GM23338 (cell line): ENCODE results near the gene UBE2E2. TPM values are rescaled to one million over a fixed set of nuclear protein-coding genes. Genes with fewer than 3 reads are reported as not detected.

ENCODE experiments used
- ATAC-seq: fragments of 200-7000 bp; cut with Tn5 transposase; 3 replicates; pipeline ENCODE4 v1.9.1; 2020
- DNase-seq: peaks from one replicate; pipeline ENCODE4 v3.0.0-alpha.2; 2015; ENCODE audit warnings: low spot score
- H2AFZ ChIP-seq: fragments of 200-600 bp; sonication (generic); 2 replicates; pipeline ENCODE4 v1.8.0; 2016; ENCODE audit warnings: antibody characterized with exemption, mild to moderate bottlenecking, moderate library complexity
- H3F3A ChIP-seq: fragments of 200-600 bp; sonication (generic); replicated peaks from 2 replicates; pipeline ENCODE4 v1.8.0; 2017; ENCODE audit warnings: antibody characterized with exemption, mixed run types, low read depth
- H3K27ac ChIP-seq: fragments of 200-600 bp; sonication (generic); 2 replicates; pipeline ENCODE4 v1.6.1; 2016; ENCODE audit warnings: low read depth
- H3K27me3 ChIP-seq: fragments of 200-600 bp; sonication (generic); 2 replicates; pipeline ENCODE4 v1.8.0; 2016; ENCODE audit warnings: mild to moderate bottlenecking, mixed run types, moderate library complexity; ENCODE audit not compliant: insufficient read depth
- H3K36me3 ChIP-seq: fragments of 200-600 bp; sonication (generic); 2 replicates; pipeline ENCODE4 v1.8.0; 2016; ENCODE audit warnings: mild to moderate bottlenecking; ENCODE audit not compliant: insufficient read depth
- H3K4me1 ChIP-seq: fragments of 200-600 bp; sonication (generic); 2 replicates; pipeline ENCODE4 v1.8.0; 2016; ENCODE audit warnings: mild to moderate bottlenecking, moderate library complexity; ENCODE audit not compliant: insufficient read depth
- H3K4me2 ChIP-seq: fragments of 200-600 bp; sonication (generic); 2 replicates; pipeline ENCODE4 v1.7.1; 2017; ENCODE audit warnings: mixed run types
- H3K4me3 ChIP-seq: fragments of 200-600 bp; sonication (generic); 2 replicates; pipeline ENCODE4 v1.6.1; 2016; ENCODE audit warnings: mixed run types
- H3K79me2 ChIP-seq: fragments of 200-600 bp; sonication (generic); replicated peaks from 2 replicates; pipeline ENCODE4 v1.8.0; 2017; ENCODE audit warnings: mild to moderate bottlenecking; ENCODE audit not compliant: insufficient read depth
- H3K9me2 ChIP-seq: fragments of 200-600 bp; sonication (generic); 2 replicates; pipeline ENCODE4 v1.8.0; 2017; ENCODE audit not compliant: insufficient read depth
- H4K20me1 ChIP-seq: fragments of 200-600 bp; sonication (generic); replicated peaks from 2 replicates; pipeline ENCODE4 v1.8.0; 2017; ENCODE audit warnings: mild to moderate bottlenecking; ENCODE audit not compliant: insufficient read depth
- H3K27ac Mint-ChIP-seq: 2 replicates; pipeline ENCODE4 v1.8.0; 2020; ENCODE audit warnings: inconsistent platforms, mild to moderate bottlenecking, moderate library complexity, mixed read lengths
- H3K27me3 Mint-ChIP-seq: 3 replicates; pipeline ENCODE4 v1.8.0; 2022; ENCODE audit warnings: low read depth, mild to moderate bottlenecking, moderate library complexity, mixed read lengths, inconsistent platforms; ENCODE audit not compliant: insufficient read depth, poor library complexity
- H3K36me3 Mint-ChIP-seq: 3 replicates; pipeline ENCODE4 v1.8.0; 2021; ENCODE audit warnings: low read depth, mild to moderate bottlenecking, inconsistent platforms, moderate library complexity, mixed read lengths
- H3K4me1 Mint-ChIP-seq: 3 replicates; pipeline ENCODE4 v1.8.0; 2020; ENCODE audit warnings: mild to moderate bottlenecking, inconsistent platforms, mixed read lengths
- H3K4me3 Mint-ChIP-seq: 3 replicates; pipeline ENCODE4 v1.8.0; 2021; ENCODE audit warnings: moderate library complexity, mild to moderate bottlenecking, inconsistent platforms, mixed read lengths
- H3K9me3 Mint-ChIP-seq: 3 replicates; pipeline ENCODE4 v1.8.0; 2020; ENCODE audit warnings: moderate library complexity, mild to moderate bottlenecking, inconsistent platforms, mixed read lengths
- CREB1 ChIP-seq: fragments of 250-450 bp; sonication (Bioruptor Pico); IDR thresholded peaks from 2 replicates; pipeline ENCODE4 v1.5.0; 2020; ENCODE audit warnings: low read depth, mild to moderate bottlenecking, moderate library complexity
- EZH2phosphoT487 ChIP-seq: fragments of 200-600 bp; sonication (generic); IDR thresholded peaks from one replicate; pipeline ENCODE4 v1.8.1; 2018; ENCODE audit warnings: antibody characterized with exemption; ENCODE audit not compliant: unreplicated experiment
- POLR2AphosphoS5 ChIP-seq: IDR thresholded peaks from 2 replicates; pipeline ENCODE4 v1.6.1; 2016; ENCODE audit warnings: antibody characterized with exemption, low read depth
- ZNF114 ChIP-seq: fragments of 250-450 bp; sonication (Bioruptor Pico); IDR thresholded peaks from 2 replicates; pipeline ENCODE4 v1.5.0; 2020; ENCODE audit warnings: mild to moderate bottlenecking, moderate library complexity
- ZNF462 ChIP-seq: fragments of 250-450 bp; sonication (Bioruptor Pico); IDR thresholded peaks from 2 replicates; pipeline ENCODE4 v1.5.0; 2020; ENCODE audit warnings: mild to moderate bottlenecking, moderate library complexity
- polyA plus RNA-seq: library from polyadenylated mRNA; unstranded; fragments of >200 nt; fragmentation: Nextera tagmentation; extraction: Ambion mirVana; gene quantifications from 2 replicates; pipeline ENCODE4 v1.2.1, GENCODE V29; 2016
- total RNA-seq: library from RNA; depleted of rRNA; stranded (reverse); fragments of >200 nt; shearing (Covaris generic); gene quantifications from 2 replicates; pipeline ENCODE4 v1.2.3, GENCODE V29; 2014

Gene UBE2E2
- total and polyA plus RNA-seq, 2 experiments from 2014 or later: 86.9 to 169 TPM

DNA sequence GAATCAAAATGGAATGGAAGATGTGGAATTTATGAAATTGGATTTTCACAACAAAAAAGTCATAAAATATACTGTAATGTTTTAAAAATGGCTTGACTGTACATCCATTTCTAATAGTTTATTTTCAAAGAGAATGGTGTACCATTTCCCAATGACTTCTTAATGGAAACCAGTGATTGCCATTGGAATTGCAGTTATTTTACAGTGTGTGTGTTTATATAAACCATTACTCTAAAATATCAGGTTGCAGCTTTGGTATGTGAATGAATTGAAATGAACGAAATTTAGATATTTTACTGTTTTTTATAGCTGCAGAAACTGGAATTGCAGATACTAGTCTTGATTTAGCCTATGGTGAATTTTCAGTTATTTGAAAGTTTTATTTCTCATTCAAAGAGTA, 165.6 kb downstream of the UBE2E2 start (continued):
- TF ChIP-seq ZNF462 (CRISPR knock-in tag) (no peak), CREB1 (CRISPR knock-in tag) (no peak), EZH2phosphoT487 (no peak)

- Mint-ChIP-seq H3K36me3 (no peaks in the 10 kb centered on the region), H3K27ac (0 out of 2 replicates have a peak overlapping the region, but pooled peaks have one; percentile 40), H3K9me3 (no peaks in the 10 kb centered on the region), H3K4me1 (peaks cover 13% of the 10 kb centered on the region), H3K27me3 (peaks cover 1% of the 10 kb centered on the region), H3K4me3 (no peak overlapping the region)
- Histone ChIP-seq H3K36me3 (no peaks in the 10 kb centered on the region), H3K4me1 (peaks cover 15% of the 10 kb centered on the region), H4K20me1 (no peaks in the 10 kb centered on the region), H3K27me3 (no peaks in the 10 kb centered on the region), H3K79me2 (peaks cover 37% of the 10 kb centered on the region), H3K4me2 (peak overlapping the region; percentile 56; the same call in 1 of the 2 replicates), H3K9me2 (0 out of 2 replicates have a peak, but pooled peaks cover 5% of the 10 kb centered on the region), H3K4me3 (no peak overlapping the region), H2AFZ (no peak overlapping the region), H3K27ac (no peak overlapping the region), H3F3A (no peaks in the 10 kb centered on the region)
- TF ChIP-seq EZH2phosphoT487 (no peak), ZNF114 (no peak), POLR2AphosphoS5 (no peak)
- DNase-seq (peak; percentile 54), ATAC-seq (no peak; the same call in 2 of the 3 replicates)
These were observed 169.2 kb downstream of the UBE2E2 start for GRCh38 chr3:23372285-23372684.
